Astrocyte of the cerebellum (primary cell): ENCODE results near the gene CLN3.
"Not testable (repeated sequence)": the region's sequence is repeated elsewhere in the genome, so short reads cannot be mapped to it uniquely, and the experiment has no call there.

Experiments used
- DNase-seq: peaks from one replicate; pipeline ENCODE4 v3.0.0-alpha.2; 2011; ENCODE audit warnings: low read depth
- H3K4me3 ChIP-seq: 2 replicates; pipeline ENCODE4 v1.5.1; 2011; ENCODE audit warnings: mild to moderate bottlenecking, low read depth, low read length, moderate library complexity
- CTCF ChIP-seq: IDR thresholded peaks from 2 replicates; pipeline ENCODE4 v1.5.1; 2012; ENCODE audit warnings: low read length, low read depth, moderate library complexity, mild to moderate bottlenecking; ENCODE audit errors: missing control alignments
- in situ Hi-C: cut with HindIII; loops from 2 replicates; pipeline ENCODE4 v1.10.0; 2017; ENCODE audit warnings: low sequenced_read_pairs

The CLN3 gene

GRCh38 chr16:28534542-28535373, 42.9 kb upstream of the CLN3 start:
- H3K4me3 ChIP-seq: no peak overlapping the region
- in situ Hi-C loops: no loop called here
- TF ChIP-seq CTCF: no peak
- DNase-seq: no peak

GRCh38 chr16:28532940-28533647, 41.2 kb upstream of the CLN3 start:
- H3K4me3 ChIP-seq: no peak overlapping the region
- DNase-seq: no peak
- in situ Hi-C loops: no loop called here
- TF ChIP-seq CTCF: no peak

- no peak for TF ChIP-seq CTCF
- in situ Hi-C loops: no loop called here
- no peak for DNase-seq
- H3K4me3 ChIP-seq: no peak overlapping the region
Observed at GRCh38 chr16:28531777-28532744, 40.2 kb upstream of the CLN3 start.

GRCh38 chr16:28529124-28529523, 37.2 kb upstream of the CLN3 start:
- TF ChIP-seq CTCF: no peak
- H3K4me3 ChIP-seq: no peak overlapping the region
- DNase-seq: no peak
- in situ Hi-C loops: no loop called here

GRCh38 chr16:28528463-28528867, 36.6 kb upstream of the CLN3 start:
- in situ Hi-C loops: no loop called here
- no peak overlapping the region for H3K4me3 ChIP-seq
- no peak for DNase-seq
- TF ChIP-seq CTCF: no peak

GRCh38 chr16:28527985-28528384, 36.1 kb upstream of the CLN3 start:
- no peak for TF ChIP-seq CTCF
- DNase-seq: no peak
- H3K4me3 ChIP-seq: no peak overlapping the region
- in situ Hi-C loops: no loop called here

- DNase-seq, H3K4me3 ChIP-seq, in situ Hi-C loops: not testable (repeated sequence)
Observed at GRCh38 chr16:28527100-28527785, 35.4 kb upstream of the CLN3 start.
